Stomach (tissue), 9 donors: ENCODE measurements around the gene FRAS1. TPM values are rescaled to one million over a fixed set of nuclear protein-coding genes. Genes with fewer than 3 reads are reported as not detected.

ENCODE experiments used
- DNase-seq, 2 donors: peaks; one replicate each; pipeline versions ENCODE4 v3.0.0 to v3.0.0-alpha.2; 2013 to 2019
- H3K27ac ChIP-seq, 5 donors: fragments of 200-600 bp in 4 of 5; sonication (generic) in 4 of 5; one replicate each; pipeline ENCODE4 v1.5.1; 2013 to 2019; ENCODE audit warnings: mild to moderate bottlenecking in 1 of 5, moderate library complexity in 1 of 5
- H3K27me3 ChIP-seq, 3 donors: fragments of 200-600 bp; sonication (generic); one replicate each; pipeline ENCODE4 v1.5.1; 2017 to 2019; ENCODE audit warnings: mixed run types in 1 of 3
- H3K36me3 ChIP-seq, 4 donors: fragments of 200-600 bp; sonication (generic); 1 replicate in 3 of 4; 2 replicates in 1 of 4; pipeline ENCODE4 v1.5.1; 2016 to 2019
- H3K4me1 ChIP-seq, 4 donors: fragments of 200-600 bp; sonication (generic); one replicate each; pipeline ENCODE4 v1.5.1; 2016 to 2019
- H3K4me3 ChIP-seq, 4 donors: fragments of 200-600 bp; sonication (generic) in 3 of 4; one replicate each; pipeline ENCODE4 v1.5.1; 2016 to 2019; ENCODE audit warnings: mild to moderate bottlenecking in 1 of 4
- H3K9me3 ChIP-seq, 4 donors: fragments of 200-600 bp; sonication (generic); one replicate each; pipeline ENCODE4 v1.5.1; 2016 to 2019
- CTCF ChIP-seq, 7 experiments: fragments of 450-650 bp in 4 of 7; fragments of 200-600 bp in 3 of 7; sonication (generic) in 3 of 7; IDR thresholded peaks; one replicate each; pipeline ENCODE4 v1.5.1; 2016 to 2019; ENCODE audit warnings: antibody characterized with exemption in 7 of 7, control low read depth in 2 of 7, mild to moderate bottlenecking in 1 of 7
- EP300 ChIP-seq: sonication (generic); formaldehyde crosslinking; IDR thresholded peaks from one replicate; pipeline ENCODE4 v1.6.1; 2017; ENCODE audit warnings: antibody characterized with exemption
- POLR2A ChIP-seq, 4 donors: fragments of 450-650 bp; IDR thresholded peaks; one replicate each; pipeline ENCODE4 v1.6.1; 2016; ENCODE audit warnings: antibody characterized with exemption in 4 of 4, control low read depth in 2 of 4, mild to moderate bottlenecking in 1 of 4, moderate library complexity in 1 of 4
- POLR2AphosphoS5 ChIP-seq, 3 donors: sonication (generic); formaldehyde crosslinking; IDR thresholded peaks; one replicate each; pipeline ENCODE4 v1.6.1; 2016; ENCODE audit warnings: antibody characterized with exemption in 3 of 3
- WGBS, 5 donors: extraction: QIAGEN DNeasy Blood & Tissue Kit in 3 of 5; methylation state at CpG; one replicate each; pipeline versions ENCODE4 v1.1.5 to v1.1.7; 2013 to 2018; 5-methylcytosine and 5-hydroxymethylcytosine counted together
- intact Hi-C: fragments of 100-400 bp; cut with DNase I; formaldehyde crosslinking; loops from one replicate; pipeline ENCODE4 v1.15.1; 2023; ENCODE audit warnings: low total_unique reads
- polyA plus RNA-seq, 3 donors: library from polyadenylated mRNA; stranded (reverse); fragments of 200-250 nt; gene quantifications; one replicate each; pipeline ENCODE4 v1.2.3, GENCODE V29; 2013
- total RNA-seq, 5 donors: library from RNA; depleted of rRNA; stranded (reverse); fragments of >200 nt; gene quantifications; one replicate each; pipeline versions ENCODE4 v1.1.0 to v1.2.3, GENCODE V29; 2014 to 2016
- donor health status: healthy with polysubstance abuse.
- donor health status: Bipolar disorder and iron deficiency.
- donor health status: healthy.

The FRAS1 gene
- total and polyA plus RNA-seq, 8 donors = under 0.01 to 12.7 (median 2.0) TPM

- no peak overlapping the region for H3K4me3 ChIP-seq
- no peaks in the 10 kb centered on the region for H3K36me3 ChIP-seq
- DNase-seq = no peak
- H3K4me1 ChIP-seq = no peaks in the 10 kb centered on the region
- TF ChIP-seq EP300 (no peak), POLR2AphosphoS5 (IDR thresholded peaks at IDR 0.05) (no peak), CTCF (IDR thresholded peaks at IDR 0.05) (no peak), POLR2A (IDR thresholded peaks at IDR 0.05) (no peak)
- no peak overlapping the region for H3K27ac ChIP-seq
- intact Hi-C loops = no loop called here
- H3K27me3 ChIP-seq = no peaks in the 10 kb centered on the region
- H3K9me3 ChIP-seq = no peaks in the 10 kb centered on the region
- 89 to 95% (median 93%) methylated on average over 1 of the region's 1 CpG for WGBS, 5 donors
Measured at GRCh38 chr4:78481180-78481579, 424.1 kb downstream of the FRAS1 start.

- WGBS, 5 donors = 79 to 91% (median 85%) methylated on average over 4 of the region's 4 CpGs
- Histone ChIP-seq H3K36me3 (no peaks in the 10 kb centered on the region), H3K4me1 (no peaks in the 10 kb centered on the region), H3K4me3 (no peak overlapping the region), H3K9me3 (no peaks in the 10 kb centered on the region), H3K27me3 (no peaks in the 10 kb centered on the region), H3K27ac (no peak overlapping the region)
- TF ChIP-seq POLR2A (IDR thresholded peaks at IDR 0.05) = no peak
- TF ChIP-seq CTCF (IDR thresholded peaks at IDR 0.05) = no peak
- no peak for TF ChIP-seq EP300
- no peak for TF ChIP-seq POLR2AphosphoS5 (IDR thresholded peaks at IDR 0.05)
- DNase-seq = no peak
- intact Hi-C loops = no loop called here
Measured at GRCh38 chr4:78482281-78482680, 425.2 kb downstream of the FRAS1 start.

- TF ChIP-seq EP300 (no peak), POLR2A (IDR thresholded peaks at IDR 0.05) (no peak), CTCF (IDR thresholded peaks at IDR 0.05) (no peak), POLR2AphosphoS5 (IDR thresholded peaks at IDR 0.05) (no peak)
- Histone ChIP-seq H3K27me3 (no peaks in the 10 kb centered on the region), H3K4me1 (no peaks in the 10 kb centered on the region), H3K9me3 (no peaks in the 10 kb centered on the region), H3K4me3 (no peak overlapping the region), H3K27ac (no peak overlapping the region), H3K36me3 (no peaks in the 10 kb centered on the region)
- 75 to 94% (median 83%) methylated on average over 2 of the region's 2 CpGs for WGBS, 5 donors
- no peak for DNase-seq
- intact Hi-C loops = no loop called here
Measured at GRCh38 chr4:78483811-78484210, 426.7 kb downstream of the FRAS1 start.

- Histone ChIP-seq H3K4me1 (no peaks in the 10 kb centered on the region), H3K4me3 (no peak overlapping the region), H3K27ac (no peak overlapping the region), H3K27me3 (no peaks in the 10 kb centered on the region), H3K9me3 (no peaks in the 10 kb centered on the region), H3K36me3 (no peaks in the 10 kb centered on the region)
- intact Hi-C loops = no loop called here
- WGBS, 5 donors = 19 to 35% (median 30%) methylated on average over 2 of the region's 2 CpGs
- no peak for DNase-seq
- TF ChIP-seq POLR2AphosphoS5 (IDR thresholded peaks at IDR 0.05) (no peak), CTCF (IDR thresholded peaks at IDR 0.05) (no peak), POLR2A (IDR thresholded peaks at IDR 0.05) (no peak), EP300 (no peak)
Measured at GRCh38 chr4:78484574-78484973, 427.5 kb downstream of the FRAS1 start.
